HG03520 (cell line): Measurements from ENCODE around the gene SIRT3.

Experiments
- ATAC-seq: cut with Tn5 transposase; IDR thresholded peaks from one replicate; pipeline ENCODE4 v1.9.1; 2021; ENCODE audit warnings: mild to moderate bottlenecking, moderate library complexity; ENCODE audit not compliant: unreplicated experiment

Gene SIRT3

DNA sequence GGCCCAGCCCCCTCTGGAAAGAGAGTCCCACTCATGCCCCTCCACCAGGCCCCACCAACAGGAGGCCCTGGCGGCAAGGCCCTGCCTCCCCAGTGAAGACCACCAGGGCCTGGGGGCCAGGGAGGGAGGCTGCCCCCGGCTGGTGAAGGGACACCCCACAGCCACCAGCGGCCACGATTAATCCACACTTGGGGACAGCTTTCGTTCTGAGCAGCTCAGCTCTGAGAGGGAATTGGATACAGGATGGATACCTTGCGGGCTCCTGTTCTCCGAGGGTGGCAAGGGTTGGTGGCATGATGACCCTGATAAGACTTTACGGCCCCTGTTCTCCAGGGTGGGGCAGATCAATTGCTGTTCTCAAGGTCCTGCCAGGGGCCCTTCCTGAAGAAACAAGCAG lies 35.2 kb upstream of the SIRT3 start:
- no peak for ATAC-seq

DNA sequence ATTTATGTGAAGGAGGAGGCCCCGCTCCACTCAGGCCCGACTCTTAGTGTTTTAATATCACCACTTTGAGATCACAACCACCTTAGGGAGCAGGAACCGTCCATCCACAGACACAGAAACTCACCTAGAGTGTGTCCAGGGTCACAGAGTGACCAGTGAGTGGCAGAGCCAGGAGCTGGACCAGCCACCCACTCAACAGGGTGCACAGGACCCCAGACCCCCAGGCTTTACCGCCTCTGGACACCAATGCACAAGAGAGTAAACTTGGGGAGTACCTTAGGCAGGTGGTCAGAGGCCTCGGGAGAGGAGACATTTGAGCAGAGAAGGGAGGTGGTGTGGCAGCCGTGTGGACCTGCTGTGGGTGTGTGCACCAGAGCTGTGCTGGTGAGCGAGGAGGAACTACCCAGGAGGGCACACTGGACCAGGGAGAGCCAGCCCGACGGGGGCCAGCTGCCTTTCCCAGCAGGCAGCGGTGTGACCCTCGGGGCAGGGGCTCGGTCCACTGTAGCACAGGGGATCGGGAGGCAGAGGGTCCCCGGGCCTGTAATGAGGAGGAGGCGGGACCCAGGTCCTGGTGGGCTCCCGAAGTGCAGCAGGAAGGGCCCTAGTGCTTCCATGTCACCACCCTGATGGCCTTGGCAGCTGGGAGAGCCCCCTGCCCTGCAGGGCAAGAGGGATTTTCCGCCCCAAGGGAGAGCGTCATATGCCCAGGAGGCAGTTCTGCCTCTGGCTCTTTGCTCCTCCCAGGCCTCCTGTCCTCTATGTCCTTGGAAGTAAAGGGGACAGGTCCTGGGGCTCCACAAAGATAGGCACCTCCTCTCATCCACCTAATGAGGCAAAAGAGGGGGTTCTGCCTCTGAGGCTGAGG lies 34.5 kb upstream of the SIRT3 start:
- no peak for ATAC-seq

DNA sequence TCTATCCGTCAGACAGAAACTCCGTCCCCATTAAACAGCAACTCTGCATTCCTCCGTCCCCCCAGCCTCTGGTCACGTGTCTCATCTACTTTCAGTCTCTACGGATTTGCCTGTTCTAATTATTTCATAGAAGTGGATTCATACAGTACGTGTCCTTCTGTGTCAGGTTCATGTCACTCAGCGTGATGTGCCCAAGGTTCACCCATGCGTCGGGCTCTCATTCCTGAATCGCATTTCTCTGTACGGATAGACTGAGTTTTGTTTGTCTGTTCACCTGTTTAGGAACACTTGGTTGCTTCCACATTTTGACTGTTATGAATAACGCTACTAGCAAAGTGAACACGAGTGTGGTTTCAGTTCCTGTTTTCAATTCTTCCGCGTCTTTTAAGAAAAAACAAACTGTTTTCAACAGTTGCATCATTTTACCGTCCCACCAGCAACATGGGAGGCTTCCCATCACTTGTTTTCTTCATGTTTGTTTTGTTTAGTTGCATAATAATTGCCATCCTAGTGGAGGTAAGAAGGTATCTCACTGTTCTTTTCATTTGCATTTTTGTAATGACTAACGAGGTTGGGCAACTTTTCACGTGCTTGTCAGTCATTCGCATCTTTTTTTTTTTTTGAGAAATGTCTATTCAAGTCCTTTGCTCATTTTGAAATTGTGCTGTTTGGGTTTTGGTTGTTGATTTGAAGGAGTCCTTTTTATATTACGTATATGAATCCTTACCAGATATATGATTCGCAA lies 33.2 kb upstream of the SIRT3 start:
- ATAC-seq: peak; percentile 59

DNA sequence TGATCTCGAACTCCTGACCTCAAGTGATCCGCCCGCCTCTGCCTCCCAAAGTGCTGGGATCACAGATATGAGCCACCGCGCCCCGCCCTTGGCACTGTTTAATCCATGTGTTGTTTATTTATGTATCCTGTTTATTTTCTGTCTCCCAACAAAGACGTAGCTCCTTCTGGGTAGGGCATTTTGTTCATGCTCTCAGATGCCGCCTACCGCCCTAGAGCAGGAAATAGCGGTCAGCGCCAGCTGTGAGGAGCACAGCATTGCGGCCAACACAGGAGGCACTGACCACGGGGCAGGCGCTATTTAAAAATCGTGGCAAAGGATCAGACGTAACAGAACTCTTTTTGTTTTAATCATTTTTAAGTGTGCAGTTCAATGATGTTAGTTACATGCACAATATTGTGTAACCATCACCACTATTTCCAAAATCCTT lies 32.6 kb upstream of the SIRT3 start:
- ATAC-seq: peak; percentile 35

DNA sequence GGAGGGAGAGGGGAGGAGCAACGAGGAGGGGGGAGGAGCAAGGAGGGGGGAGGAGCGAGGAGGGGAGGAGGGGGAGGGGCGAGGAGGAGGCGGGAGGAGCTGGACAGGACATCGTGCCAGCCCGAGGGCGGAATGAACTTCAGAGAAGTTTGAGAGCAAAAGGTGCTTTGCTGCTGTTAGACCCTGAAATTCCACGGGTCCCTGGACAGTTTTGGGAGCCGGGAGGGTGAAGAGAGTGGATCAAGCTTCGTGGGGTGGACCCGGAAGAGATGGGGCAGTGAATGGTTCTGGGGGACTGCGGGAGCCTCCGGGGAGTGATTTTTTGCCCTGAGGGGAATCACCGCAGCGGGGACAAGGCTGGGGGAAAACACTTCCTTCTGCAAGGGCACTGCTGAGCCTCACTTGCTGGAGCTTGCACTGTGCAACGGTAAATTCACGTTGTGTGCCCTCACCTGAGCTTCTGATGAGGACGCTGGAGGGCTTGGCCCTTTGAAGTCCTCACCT lies 31.4 kb upstream of the SIRT3 start:
- no peak for ATAC-seq

DNA sequence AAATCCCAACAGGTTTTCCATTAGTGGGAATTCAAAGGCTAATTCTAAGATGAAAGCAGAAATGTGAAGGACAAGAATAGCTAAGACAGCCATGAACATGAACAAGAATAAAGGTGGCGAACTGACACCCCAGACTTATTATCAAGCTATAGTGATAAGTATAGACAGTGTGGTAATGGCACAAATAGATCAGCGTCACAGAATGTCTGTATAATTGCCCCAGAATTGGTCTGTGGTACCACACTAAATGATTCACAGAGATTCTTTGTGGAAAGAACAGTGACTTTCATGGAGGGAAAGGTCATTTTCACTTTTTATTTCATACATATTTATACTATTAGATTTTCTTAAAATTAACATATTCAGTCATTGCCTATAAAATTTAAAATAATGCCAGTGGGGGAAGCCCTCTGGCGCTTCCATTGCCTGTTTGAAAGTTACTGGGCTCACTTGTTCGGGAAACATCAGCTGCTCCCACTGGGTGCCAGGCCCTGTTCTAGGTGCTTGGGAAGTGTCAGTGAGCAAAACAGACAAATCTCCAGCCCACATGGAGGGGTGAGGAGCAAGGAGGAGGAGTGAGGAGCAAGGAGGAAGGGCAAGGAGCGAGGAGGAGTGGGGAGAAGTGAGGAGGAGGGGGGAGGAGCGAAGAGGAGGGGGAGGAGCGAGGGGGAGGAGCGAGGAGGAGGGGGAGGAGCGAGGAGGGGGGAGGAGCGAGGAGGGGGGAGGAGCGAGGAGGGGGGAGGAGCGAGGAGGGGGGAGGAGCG lies 30.7 kb upstream of the SIRT3 start:
- ATAC-seq: no peak

DNA sequence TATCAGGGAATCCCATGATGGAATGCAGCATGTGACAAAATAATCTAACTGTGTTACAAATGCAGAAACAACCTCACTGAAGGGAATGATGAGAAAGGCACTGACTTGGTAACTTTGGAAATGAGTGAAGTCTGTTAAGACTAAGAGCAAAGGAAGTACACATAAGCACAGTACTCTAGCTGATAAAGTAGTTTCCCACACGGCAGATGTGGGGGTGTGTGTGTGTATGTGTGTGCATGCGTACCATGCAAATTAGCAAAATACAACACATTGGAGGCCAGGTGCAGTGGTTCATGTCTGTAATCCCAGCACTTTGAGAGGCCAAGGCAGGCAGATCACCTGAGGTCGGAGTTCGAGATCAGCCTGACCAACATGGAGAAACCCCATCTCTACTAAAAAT lies 25.5 kb upstream of the SIRT3 start:
- ATAC-seq: no peak

DNA sequence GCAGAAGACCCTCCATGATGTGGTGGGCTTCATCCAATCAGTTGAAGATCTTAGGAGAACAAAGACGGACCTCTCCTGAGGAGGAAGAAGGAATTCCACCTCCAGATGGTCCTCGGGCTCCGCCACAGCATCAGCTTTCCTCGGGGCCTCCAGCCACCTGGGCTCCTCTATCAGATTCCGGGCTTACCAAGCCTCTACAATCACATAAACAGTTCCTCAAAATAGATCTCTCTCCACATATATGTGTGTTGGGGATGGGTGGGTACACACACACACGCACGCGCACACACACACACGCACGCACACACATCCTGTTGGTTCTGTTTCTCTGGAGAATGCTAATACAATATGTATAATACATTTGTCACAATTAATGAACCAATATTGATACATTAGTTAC lies 23.3 kb upstream of the SIRT3 start:
- ATAC-seq: no peak

DNA sequence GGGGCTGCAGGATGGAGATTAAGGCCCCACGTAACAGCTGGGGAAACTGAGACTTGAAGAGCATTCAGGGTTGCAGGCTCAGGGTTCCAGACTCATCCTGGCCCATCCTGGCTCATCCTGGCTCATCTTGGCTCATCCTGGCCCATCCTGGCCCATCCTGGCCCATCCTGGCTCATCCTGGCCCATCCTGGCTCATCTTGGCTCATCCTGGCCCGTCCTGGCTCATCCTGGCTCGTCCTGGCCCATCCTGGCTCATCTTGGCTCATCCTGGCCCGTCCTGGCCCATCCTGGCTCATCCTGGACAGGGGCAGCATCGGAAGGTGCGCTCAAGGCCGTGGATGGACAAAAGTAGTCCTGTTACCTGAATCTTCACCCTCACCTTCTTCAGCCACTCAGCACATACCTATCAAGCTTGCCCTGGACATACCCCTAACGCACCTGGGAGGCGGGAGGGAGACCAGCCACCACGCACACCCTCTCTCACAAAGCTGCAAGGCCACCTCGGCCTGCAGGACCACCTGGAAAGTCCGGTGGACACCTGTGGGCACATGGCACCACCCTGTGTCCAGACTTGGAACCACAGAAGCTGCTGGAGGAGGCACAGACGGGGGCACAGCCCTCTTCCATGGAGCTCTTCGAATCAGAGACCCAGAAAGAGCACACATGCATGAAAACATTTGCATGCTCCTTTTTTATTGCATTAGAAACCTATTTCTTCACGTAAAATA lies 21.8 kb upstream of the SIRT3 start:
- no peak for ATAC-seq

DNA sequence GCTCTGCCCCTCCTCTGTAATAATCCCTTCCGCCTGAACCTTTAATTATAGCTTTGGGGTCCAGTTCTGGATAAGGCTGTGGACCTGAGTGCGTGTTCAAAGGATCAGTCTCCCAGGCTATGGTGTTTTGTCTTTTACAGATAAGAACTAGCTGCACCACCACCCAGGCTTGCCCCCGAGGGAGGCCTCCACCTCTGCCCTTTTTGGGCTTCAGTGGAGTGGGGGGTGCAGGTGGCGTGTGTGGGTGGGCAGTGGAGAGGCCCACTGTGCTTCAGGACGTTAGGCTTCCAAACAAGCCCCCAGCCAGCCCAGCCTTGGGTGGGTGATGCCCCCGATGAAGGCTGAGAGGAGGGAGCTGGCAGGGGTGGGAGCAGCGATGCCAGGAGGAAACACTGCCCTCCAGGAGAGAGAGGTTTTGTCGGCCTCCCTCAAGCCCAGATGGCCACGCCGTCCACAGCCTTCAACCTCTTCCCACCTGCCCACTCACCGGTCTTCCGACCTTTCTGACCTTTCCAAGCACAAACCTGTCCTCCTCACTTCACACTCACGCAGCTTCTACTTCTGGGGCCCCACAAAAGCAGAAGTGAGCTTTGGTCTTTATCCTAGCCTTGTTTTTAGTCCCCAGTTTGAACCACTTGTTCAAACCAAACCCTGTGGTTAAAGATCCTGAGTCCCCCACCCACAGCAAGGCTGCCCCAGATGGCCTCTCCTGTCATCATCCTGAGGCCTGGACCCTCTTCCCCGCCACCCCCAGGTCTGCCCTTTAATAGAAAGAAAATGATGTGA lies 21.0 kb upstream of the SIRT3 start:
- no peak for ATAC-seq

DNA sequence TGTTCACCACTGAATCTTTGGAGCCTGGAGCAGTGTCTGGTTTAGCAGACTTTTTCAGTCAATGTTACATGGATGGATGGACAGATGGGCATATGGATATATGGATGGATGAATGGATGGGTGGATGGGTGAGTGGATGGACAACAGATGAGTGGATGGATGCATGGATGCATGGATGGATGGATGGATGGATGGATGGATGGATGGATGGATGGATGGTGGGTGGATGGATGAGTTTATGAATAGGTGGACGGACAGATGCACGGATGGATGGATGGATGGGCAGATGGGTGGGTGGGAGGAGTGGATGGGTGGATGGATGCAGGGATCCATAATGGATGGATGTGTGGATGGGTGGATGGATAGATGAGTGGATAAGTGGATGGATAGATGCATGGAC lies 19.7 kb upstream of the SIRT3 start:
- no peak for ATAC-seq

DNA sequence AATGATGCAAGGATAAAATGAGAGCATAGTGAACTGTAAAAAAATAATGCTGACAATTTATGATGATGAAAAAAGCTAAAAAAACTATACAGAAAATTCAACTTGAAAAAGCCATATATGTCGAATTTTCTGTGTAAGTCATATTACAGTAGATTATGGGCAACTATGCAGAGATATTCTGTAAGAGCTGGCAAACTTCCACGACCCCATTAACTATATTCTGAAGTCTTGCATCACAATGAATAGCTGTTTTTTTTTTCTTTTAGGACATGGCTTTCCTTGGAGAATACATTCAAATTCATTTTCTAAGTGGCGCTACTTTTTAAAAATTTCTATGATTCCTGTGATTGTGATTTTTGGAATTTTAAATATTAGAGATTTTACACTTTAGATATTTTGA lies 19.0 kb upstream of the SIRT3 start:
- ATAC-seq: no peak

DNA sequence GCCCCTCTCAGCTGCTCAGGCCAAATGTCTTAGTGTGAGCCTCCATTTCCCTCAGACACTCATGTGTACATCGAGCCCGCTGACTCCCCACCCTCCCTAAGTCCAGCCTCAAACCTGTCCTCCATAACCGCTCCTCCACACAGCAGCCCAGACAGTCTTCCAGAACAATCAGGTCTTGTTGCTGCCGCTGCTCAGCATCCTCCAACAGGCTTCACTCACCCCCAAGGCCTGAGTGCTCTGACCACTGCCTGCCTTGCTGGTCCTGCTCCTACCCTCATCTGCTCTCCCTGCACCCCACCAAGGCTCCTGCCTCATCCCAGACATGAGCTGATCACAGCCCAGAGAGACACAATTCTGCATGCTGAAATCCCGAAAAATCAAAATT lies 17.7 kb upstream of the SIRT3 start:
- no peak for ATAC-seq

DNA sequence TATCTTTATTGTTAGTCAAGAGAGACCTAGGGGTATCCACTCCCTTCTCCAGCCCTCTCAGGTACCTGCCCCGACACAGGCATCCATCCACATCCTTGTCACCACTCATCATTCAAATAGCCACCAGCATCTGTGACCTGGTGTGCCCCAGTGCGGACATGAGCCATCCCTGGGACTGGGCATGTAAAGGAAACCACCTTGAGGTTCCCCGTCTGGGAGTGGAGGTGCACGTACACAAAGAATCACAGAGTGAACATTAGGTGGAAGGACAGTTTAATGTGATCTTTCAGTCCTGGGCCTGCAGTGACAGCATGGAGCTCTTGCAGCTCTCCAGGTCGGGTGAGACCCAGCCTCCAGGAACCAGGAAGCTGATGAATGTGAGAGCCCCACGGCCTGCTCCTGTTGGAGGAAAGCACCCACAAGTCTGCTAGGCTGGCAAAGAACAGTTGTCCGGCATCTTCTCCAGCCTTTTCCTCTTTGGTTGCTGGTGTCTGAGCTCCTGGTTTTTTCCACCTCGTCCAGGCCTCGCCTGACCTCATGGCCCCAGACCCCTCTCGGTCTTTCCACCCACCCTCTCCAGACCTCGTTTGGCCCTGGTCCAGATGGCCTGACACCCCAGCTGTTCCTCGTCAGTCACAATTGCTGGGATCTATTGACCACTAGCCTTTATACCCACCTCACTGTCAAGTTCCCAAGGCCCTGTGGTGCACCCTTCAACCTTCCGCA lies 17.2 kb upstream of the SIRT3 start:
- no peak for ATAC-seq

DNA sequence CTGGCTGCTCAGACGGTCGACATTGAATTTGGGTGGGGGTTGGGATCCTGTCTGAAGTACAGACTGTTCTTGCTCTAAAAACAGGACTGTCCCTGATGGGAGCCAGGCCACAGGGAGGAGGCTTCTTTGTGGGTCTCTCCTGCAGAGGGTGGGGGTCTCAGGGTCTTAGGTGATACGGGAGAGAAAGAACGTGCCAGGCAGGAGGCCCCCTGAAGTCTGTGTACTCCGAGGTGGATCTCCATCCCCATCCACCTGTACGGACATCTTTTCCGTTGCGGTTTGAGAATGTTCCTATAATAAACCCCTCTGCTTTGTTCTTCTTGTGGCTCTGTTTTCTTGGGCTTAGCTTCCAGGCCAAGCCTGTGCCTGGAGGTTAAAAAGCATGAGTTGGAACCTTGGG lies 16.5 kb upstream of the SIRT3 start:
- ATAC-seq: no peak

DNA sequence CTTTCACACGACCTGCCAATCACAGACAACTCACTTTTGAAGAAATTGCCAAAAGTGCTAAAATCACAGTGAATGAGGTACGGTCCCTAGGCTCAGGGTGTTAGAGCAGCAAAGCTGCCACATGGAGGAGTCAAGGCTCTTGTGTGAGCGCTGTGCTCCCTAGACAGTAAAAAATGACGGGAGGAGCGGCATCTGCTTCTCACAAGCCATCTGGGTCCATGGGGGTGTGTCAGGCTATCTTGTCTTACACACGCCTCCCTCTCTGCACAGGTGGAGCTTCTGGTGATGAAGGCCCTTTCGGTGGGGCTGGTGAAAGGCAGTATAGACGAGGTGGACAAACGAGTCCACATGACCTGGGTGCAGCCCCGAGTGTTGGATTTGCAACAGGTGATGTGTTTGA lies 15.4 kb upstream of the SIRT3 start:
- ATAC-seq: no peak

DNA sequence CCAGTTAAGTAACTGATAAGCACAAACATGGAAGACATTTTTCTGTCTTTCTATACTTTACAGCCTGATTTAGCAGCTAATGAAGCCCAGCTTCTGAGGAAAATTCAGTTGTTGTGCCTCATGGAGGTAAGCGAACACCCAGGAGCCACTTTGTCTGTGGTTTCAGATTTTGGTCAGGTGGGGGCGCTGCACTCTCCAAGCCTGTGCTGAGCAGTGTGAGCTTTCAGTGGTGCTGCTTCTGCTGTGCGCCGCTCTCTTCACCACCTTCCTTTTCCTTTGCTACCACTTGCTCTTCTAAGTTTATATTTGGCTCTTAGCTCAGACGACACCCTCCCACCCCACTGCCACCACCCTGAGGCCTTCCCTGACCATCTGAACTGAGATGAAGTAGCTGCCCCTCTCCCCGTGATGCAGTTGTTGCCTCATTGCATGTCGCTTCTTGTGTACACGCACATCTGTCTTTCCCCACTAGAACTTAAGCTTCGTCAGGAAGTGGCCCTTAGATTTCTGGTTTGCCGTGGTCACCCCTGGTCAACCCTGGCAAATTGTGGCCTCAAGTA lies 14.7 kb upstream of the SIRT3 start:
- no peak for ATAC-seq

DNA sequence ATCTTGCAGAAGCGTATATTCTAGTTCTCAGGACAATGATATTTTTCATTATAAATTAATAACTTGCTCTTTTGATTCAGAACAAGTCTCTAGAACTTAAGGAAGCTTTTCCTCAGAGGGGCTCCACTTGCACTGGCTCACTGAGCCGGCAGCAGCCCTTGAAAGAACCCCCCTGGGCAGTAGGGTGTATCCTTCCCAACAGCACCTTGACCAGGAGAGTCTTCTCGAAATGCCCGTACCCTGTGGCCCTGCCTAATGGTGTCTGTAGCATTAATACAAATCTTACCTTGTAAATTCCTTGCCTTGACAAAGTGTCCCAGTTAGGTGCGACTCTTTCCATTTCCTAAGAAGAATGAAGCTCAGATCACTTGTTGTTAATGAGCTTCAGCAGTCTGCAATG lies 14.1 kb upstream of the SIRT3 start:
- ATAC-seq: no peak

DNA sequence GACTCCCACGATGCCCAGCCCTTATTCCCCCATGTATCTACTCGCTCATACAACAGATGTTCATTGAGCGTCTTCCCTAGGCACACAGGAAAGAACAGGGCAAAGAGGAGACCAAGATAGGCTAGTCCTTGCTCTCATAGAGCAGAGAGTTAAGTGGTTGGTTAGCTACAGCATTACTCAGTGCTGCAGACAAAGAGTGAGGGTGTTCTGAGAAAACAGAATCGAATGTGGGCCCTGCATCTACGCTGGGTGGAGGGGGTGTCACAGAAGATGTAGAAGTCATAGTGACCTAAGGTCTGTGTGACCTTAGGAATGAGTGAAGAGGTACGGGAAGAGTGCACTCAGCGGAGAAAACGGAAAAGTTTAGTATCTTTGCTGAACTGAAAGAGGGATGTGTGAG lies 12.9 kb upstream of the SIRT3 start:
- no peak for ATAC-seq
